Keratinocyte (primary cell): ENCODE data around the gene CTIF. TPM values are rescaled to one million over a fixed set of nuclear protein-coding genes. Genes with fewer than 3 reads are reported as not detected.

ENCODE experiments used
- DNase-seq: peaks from one replicate; pipeline ENCODE4 v3.0.0-alpha.2; 2011; ENCODE audit warnings: low read depth, missing footprints, low spot score
- FAIRE-seq: peaks from 2 replicates; lab custom pipeline; 2011; peaks lifted over from hg19 to GRCh38; lab: Jason Lieb, UNC
- H2AFZ ChIP-seq: 2 replicates; pipeline ENCODE4 v1.6.0; 2012; ENCODE audit warnings: low read length, control low read depth, inconsistent platforms; ENCODE audit not compliant: control insufficient read depth
- H3K27ac ChIP-seq: 2 replicates; pipeline ENCODE4 v1.5.1; 2011; ENCODE audit warnings: low read length; ENCODE audit not compliant: control insufficient read depth, insufficient read depth
- H3K27me3 ChIP-seq: 3 replicates; pipeline ENCODE4 v1.6.0; 2011; ENCODE audit warnings: low read length; ENCODE audit not compliant: control insufficient read depth, insufficient read depth; ENCODE audit errors: extremely low read depth
- H3K36me3 ChIP-seq, 2 experiments: 2 replicates in 1 of 2; 3 replicates in 1 of 2; pipeline ENCODE4 v1.5.1; 2011; ENCODE audit warnings: low read length in 2 of 2, mild to moderate bottlenecking in 1 of 2; ENCODE audit not compliant: control insufficient read depth in 2 of 2, insufficient read depth in 2 of 2; ENCODE audit errors: extremely low read depth in 1 of 2
- H3K4me1 ChIP-seq: 3 replicates; pipeline ENCODE4 v1.5.1; 2011; ENCODE audit warnings: low read length; ENCODE audit not compliant: control insufficient read depth, insufficient read depth; ENCODE audit errors: extremely low read depth
- H3K4me2 ChIP-seq: 3 replicates; pipeline ENCODE4 v1.6.0; 2011; ENCODE audit warnings: low read depth, low read length; ENCODE audit not compliant: control insufficient read depth, insufficient read depth; ENCODE audit errors: extremely low read depth
- H3K4me3 ChIP-seq, 3 experiments: fragments of 200-600 bp in 1 of 3; sonication (generic) in 1 of 3; 2 replicates in 2 of 3; 3 replicates in 1 of 3; pipeline ENCODE4 v1.5.1; 2011 to 2016; ENCODE audit warnings: low read length in 3 of 3, mild to moderate bottlenecking in 3 of 3, control low read depth in 2 of 3, inconsistent platforms in 1 of 3, low read depth in 1 of 3, mixed read lengths in 1 of 3, mixed run types in 1 of 3, moderate library complexity in 1 of 3; ENCODE audit not compliant: control insufficient read depth in 2 of 3, insufficient read depth in 2 of 3; ENCODE audit errors: extremely low read depth in 1 of 3
- H3K79me2 ChIP-seq: 2 replicates; pipeline ENCODE4 v1.6.0; 2012; ENCODE audit warnings: low read length; ENCODE audit not compliant: control insufficient read depth, insufficient read depth
- H3K9ac ChIP-seq: 3 replicates; pipeline ENCODE4 v1.6.0; 2011; ENCODE audit warnings: low read length; ENCODE audit not compliant: control insufficient read depth, insufficient read depth; ENCODE audit errors: extremely low read depth
- H3K9me1 ChIP-seq: 3 replicates; pipeline ENCODE4 v1.6.0; 2011; ENCODE audit warnings: low read length; ENCODE audit not compliant: control insufficient read depth, insufficient read depth; ENCODE audit errors: extremely low read depth
- H3K9me3 ChIP-seq: 2 replicates; pipeline ENCODE4 v1.5.1; 2012; ENCODE audit warnings: low read depth, low read length; ENCODE audit not compliant: control insufficient read depth
- H4K20me1 ChIP-seq: 3 replicates; pipeline ENCODE4 v1.6.0; 2011; ENCODE audit warnings: low read length; ENCODE audit not compliant: control insufficient read depth, insufficient read depth; ENCODE audit errors: extremely low read depth
- CTCF ChIP-seq, 3 experiments: IDR thresholded peaks in 1 of 3; conservative IDR thresholded peaks in 1 of 3; optimal IDR thresholded peaks in 1 of 3; 2 replicates in 2 of 3; 3 replicates in 1 of 3; pipeline versions ENCODE3 to v1.5.1; 2011; ENCODE audit warnings: low read length in 3 of 3, mild to moderate bottlenecking in 3 of 3, moderate library complexity in 2 of 3, control low read depth in 1 of 3, inconsistent platforms in 1 of 3; ENCODE audit not compliant: insufficient read depth in 2 of 3; ENCODE audit errors: extremely low read depth in 1 of 3
- EZH2 ChIP-seq: IDR thresholded peaks from one replicate; pipeline ENCODE4 v1.6.1; 2012; ENCODE audit warnings: inconsistent platforms, mild to moderate bottlenecking, low read length, moderate library complexity
- dilution Hi-C: fragments of 300-500 bp; cut with MboI; formaldehyde crosslinking; loops from one replicate; pipeline ENCODE4 v1.7.0; 2020; ENCODE audit warnings: low sequenced_read_pairs; ENCODE audit not compliant: extremely low pct_ligation_motif_present
- polyA plus RNA-seq, 5 experiments: library from polyadenylated mRNA; depleted of rRNA in 3 of 5; stranded (reverse) in 3 of 5; stranded (forward) in 1 of 5; unstranded in 1 of 5; fragments of >200 nt; gene quantifications; 1 replicate in 1 of 5; 2 replicates in 3 of 5; 3 replicates in 1 of 5; pipeline versions ENCODE4 v1.2.1 to v1.2.3, GENCODE V29; 2011 to 2012; ENCODE audit warnings: missing spikeins in 2 of 5, low read depth in 1 of 5, low replicate concordance in 1 of 5

CTIF gene
- polyA plus RNA-seq, 1 donor (not counting 4 experiments of a cell fraction or from before 2014, with no cell fraction given): 15.0 TPM

- Histone ChIP-seq H2AFZ (no peak overlapping the region), H3K9me1 (no peaks in the 10 kb centered on the region), H3K4me2 (no peak overlapping the region), H3K27ac (no peak overlapping the region), H4K20me1 (no peaks in the 10 kb centered on the region), H3K4me1 (peaks cover 4% of the 10 kb centered on the region), H3K4me3 (no peak overlapping the region), H3K36me3 (peaks cover 17 to 36% of the 10 kb centered on the region in 2 experiments), H3K79me2 (no peaks in the 10 kb centered on the region), H3K9me3 (peaks cover 4% of the 10 kb centered on the region), H3K9ac (no peak overlapping the region), H3K27me3 (no peaks in the 10 kb centered on the region)
- no peak for DNase-seq
- no peak for TF ChIP-seq EZH2
- peak; percentile 16 to 29 (median 22) for TF ChIP-seq CTCF (optimal IDR thresholded peaks at IDR 0.05 in 1 of 3, IDR thresholded peaks at IDR 0.05 in 1 of 3, conservative IDR thresholded peaks at IDR 0.05 in 1 of 3; ENCODE audit: extremely low read depth in 1 of 3, insufficient read depth in 2 of 3, low read length in 3 of 3)
- dilution Hi-C loops: no loop called here
- FAIRE-seq: no peak
These were observed 128.7 kb downstream of the CTIF start for GRCh38 chr18:48667276-48668254.

- no peak overlapping the region for H3K4me2 ChIP-seq
- no peak for DNase-seq
- H3K9me1 ChIP-seq: no peaks in the 10 kb centered on the region
- no peak for TF ChIP-seq EZH2
- TF ChIP-seq CTCF (optimal IDR thresholded peaks at IDR 0.05 in 1 of 3, IDR thresholded peaks at IDR 0.05 in 1 of 3, conservative IDR thresholded peaks at IDR 0.05 in 1 of 3; ENCODE audit: extremely low read depth in 1 of 3, insufficient read depth in 2 of 3, low read length in 3 of 3): no peak
- no peak overlapping the region for H3K27ac ChIP-seq
- H3K4me1 ChIP-seq: peaks cover 4% of the 10 kb centered on the region
- no peak overlapping the region for H2AFZ ChIP-seq
- FAIRE-seq: no peak
- H3K9me3 ChIP-seq: peaks cover 4% of the 10 kb centered on the region
- no peaks in the 10 kb centered on the region for H4K20me1 ChIP-seq
- no peaks in the 10 kb centered on the region for H3K27me3 ChIP-seq
- no peaks in the 10 kb centered on the region for H3K79me2 ChIP-seq
- H3K4me3 ChIP-seq: no peak overlapping the region
- dilution Hi-C loops: no loop called here
- H3K36me3 ChIP-seq: peaks cover 19 to 34% of the 10 kb centered on the region in 2 experiments
- H3K9ac ChIP-seq: no peak overlapping the region
These were observed 129.8 kb downstream of the CTIF start for GRCh38 chr18:48668466-48669179.
